CD4-positive, alpha-beta T cell treated with Interferon alpha-2 for 1 hour (primary cell): ENCODE measurements around the gene SPPL2B.

Source experiments
- DNase-seq, 2 donors: peaks; one replicate each; pipeline ENCODE4 v3.0.0-alpha.2; 2020 to 2022

SPPL2B gene

DNA sequence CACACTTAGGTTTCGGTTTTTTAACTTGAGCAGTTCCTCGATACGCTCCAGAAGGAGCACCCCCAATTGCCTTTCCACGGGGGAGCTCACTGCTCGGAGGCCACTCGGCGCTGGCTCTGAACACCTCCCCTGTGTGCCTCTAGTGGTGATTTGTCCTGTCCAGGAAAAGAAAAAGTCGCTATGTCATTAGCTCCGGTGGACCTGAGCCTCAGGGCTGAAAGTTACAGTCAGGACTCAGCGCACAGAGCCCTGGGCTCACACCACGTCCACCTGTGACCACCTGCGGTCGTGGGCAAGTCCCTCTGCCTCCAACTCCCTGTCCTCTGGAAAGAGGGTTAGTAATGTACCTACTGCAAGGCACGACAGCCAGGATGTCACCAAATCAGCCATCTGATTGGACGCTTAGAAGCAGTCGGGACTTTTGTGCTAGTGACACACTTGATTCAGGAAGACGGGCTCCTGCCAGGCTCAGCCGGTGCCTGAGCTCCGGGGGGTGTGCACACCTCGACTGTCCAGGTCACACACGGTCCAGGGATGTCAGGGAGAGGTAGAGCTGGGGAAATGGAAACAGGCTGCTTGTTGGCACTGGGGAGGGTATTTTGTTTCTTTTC, 27.7 kb downstream of the SPPL2B start:
- no peak for DNase-seq

DNA sequence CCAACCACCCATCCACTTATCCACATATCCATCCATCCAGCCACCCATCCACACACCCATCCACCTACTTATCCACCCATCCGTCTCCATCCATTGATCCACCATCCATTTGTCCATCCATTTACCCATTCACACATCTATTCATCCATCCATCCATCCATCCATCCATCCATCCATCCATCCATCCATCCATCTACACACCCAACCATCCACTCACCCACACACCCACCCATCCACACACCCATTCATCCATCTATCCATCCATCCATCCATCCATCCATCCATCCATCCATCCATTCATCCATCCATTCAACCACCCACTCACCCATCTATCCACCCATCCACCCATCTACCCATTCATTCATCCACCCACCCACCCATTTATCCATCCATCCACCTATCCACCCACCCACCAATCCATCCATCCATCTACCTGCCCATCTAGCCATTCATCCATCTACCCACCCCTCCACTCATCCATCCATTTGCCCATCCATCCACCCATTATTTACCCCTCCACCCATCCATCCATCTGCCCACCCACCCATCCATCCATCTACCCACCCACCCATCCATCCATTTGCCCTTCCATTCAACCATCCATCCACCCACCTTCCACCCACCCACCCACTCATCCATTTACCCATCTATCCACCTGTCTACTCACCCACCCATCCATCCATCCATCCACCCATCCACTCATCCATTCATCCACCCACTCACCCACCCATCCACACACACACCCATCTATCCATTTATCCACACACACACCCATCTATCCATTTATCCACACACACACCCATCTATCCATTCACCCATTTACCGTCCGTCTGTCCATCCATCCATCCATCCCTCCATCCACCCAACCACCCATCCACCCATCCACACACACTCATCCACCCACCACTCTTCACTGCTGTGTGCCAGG, 29.1 kb downstream of the SPPL2B start:
- DNase-seq, result no peak

DNA sequence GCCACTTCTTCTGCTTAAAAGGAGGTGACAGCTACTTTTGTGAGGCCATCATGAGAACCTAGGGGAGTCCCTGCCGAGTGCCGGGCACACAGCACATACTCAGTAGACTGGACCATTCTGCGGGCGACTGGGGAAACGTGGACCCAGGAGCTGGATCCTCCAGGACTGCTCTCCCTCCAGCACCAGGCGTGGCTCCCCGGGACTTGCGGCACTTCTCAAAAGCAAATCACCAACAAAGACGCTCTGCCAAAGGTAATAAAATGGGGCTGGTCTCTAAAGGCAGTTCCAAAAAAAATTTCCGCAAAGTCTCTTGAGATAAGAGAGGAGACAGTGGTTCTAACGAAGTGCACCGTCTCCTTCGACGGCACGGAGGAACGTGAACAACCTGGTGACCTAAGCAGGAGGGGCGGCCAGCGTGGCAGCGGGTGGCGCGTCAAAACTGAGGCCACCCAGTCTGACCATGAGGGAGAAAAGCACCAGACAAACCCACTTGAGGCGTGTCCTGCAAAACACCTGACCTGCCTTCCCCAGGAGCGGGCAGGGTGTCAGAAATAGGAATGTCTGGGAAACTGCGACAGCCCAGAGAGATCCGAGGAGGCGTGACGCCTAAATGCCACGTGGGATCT, 30.2 kb downstream of the SPPL2B start:
- no peak for DNase-seq

DNA sequence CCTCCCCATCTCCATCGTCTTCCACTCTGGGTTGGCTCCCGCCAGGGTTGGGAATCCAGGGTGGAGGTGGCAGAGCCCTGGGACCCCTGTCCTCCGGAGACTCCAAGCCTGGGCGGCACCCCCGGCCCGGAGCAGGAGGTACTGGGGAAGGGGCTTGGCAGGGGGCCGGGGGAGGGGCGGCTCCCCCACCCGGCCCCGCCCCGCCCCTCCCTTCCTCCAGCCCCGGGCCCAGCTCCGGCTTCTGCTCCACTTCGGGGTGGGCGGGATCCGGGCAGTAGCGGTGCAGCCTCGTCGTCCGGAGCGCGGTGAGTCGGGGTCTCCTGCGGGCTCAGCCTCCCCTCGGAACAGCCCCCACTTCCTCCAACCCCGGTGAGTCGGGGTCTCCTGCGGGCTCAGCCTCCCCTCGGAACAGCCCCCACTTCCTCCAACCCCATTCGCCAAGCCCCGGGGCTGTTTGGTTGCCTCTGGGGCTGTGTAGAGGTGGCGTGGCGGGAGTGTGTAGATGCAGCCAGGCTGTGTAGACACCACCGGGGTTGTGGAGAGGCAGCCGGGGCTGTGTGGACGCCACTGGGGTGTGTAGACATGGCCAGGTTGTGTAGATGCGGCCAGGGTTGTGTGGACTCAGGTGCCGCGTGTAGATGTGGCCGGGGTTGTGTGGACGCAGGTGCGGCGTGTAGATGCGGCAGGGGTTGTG, 31.7 kb downstream of the SPPL2B start, which contains the start of gene TMPRSS9:
TMPRSS9 (plus strand) TSS at position 274 of the 694 bp plus-strand sequence. CDS start 29,521 bp downstream, outside the sequence.
- no peak for DNase-seq

DNA sequence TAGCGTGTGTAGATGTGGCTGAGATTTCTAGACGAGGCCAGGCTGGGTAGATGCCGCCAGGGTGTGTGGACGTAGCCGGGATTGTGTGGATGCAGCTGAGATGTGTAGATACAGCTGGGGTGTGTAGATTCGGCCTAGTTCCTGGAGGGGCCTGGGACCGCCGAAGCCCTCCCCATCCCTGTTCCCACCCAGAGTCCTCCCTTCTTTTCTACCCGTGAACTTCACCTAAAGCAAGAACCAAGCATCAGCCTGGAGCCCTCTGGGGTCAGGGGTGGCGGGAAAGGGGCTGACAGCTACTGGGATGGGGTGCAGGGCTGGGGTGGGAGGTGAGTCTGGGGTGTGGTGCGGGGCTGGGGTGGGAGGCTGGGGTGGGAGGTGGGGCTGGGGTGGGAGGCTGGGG, 32.3 kb downstream of the SPPL2B start:
- DNase-seq, result no peak

DNA sequence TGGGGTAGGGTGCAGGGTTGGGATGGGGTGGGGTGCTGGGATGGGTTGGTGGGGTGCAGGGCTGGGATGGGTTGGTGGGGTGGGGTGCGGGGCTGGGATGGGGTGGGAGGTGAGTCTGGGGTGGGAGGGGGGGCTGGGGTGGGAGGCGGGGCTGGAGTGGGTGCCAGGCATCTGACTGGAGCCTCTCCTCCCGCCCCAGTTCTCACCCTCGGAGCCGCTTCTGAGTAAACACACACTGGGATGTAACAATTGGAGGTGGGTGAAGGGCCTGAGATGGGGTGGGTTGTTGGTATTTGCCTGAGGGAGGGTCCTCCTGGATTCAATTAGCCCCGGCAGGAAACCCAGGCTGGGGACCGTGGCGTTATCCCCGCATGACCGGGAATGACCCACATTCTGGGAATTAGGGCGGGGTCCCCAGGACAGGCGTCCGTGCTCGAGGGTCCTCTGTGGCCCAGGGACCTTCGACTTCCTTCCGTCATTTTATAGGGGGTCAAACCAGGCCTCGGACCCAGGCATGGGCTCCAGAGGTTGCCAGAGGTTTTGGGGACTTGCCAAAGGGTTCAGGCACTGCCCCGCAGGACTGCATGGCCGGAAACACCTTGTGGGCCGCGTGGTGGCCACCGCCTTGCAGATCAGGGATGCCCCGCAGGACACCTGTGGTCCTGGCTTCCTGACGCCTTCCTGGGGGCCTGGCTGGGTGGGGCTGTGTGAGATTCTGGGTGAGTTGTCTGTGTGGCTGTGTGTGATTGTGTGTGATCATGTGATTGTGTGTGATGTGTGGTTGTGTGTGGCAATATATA, 33.0 kb downstream of the SPPL2B start:
- no peak for DNase-seq

DNA sequence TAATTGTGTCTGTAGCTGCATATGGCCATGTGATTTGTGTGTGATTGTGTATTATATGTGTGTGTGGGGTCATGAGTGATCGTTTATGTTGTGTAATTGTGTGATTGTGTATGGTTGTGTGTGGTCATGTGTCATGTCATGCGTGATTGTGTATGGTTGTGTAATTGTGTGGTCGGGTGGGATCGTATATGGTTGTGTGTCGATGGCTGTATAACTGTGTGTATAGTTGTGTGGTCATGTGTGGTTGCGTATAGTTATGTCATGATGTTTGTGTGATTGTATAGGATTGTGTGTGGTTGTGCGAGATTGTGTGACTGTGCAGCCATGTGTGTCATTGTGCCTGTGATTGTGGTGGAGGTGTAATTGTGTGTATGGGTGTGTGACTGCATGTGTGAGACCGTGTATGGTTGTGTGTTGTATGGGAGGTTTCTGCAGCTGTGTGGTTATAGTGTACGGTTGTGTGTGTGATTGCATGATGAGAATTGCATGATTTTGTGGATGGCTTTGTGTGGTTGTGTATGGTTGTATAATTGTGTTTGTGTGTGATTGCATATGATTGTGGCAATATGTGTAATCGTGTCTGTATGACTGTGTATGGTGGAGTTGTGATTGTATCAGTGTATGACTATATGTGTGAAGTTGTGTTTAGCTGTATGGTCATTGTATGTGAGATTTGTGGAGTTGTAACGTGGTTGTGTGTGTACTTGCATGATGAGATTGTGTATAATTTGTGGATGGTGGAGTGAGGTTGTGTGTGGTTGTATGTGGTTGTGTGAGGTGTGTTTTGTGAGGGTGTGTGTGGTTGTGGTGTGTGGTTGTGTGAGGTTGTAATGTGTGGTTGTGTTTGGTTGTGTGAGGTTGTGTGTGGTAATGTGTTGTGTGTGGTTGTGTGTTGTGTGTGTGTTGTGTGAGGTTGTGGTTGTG, 33.8 kb downstream of the SPPL2B start:
- no peak for DNase-seq

DNA sequence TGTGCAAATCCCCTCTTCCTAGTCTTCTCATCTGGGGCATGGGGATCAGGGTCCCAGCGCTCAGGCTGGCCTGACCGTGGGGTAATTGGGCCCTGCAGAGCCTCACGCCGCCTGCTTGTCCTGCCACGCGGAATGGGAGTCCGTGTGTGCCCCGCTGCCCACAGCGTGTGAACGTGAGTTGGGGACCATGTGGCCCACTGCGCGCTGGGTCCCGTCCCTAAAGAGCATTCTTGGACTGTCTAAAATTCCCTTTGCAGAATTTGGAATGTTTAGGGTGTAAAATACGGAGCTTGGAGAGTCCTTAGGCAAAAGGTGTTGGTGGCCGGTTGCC, 34.5 kb downstream of the SPPL2B start:
- DNase-seq, result no peak

DNA sequence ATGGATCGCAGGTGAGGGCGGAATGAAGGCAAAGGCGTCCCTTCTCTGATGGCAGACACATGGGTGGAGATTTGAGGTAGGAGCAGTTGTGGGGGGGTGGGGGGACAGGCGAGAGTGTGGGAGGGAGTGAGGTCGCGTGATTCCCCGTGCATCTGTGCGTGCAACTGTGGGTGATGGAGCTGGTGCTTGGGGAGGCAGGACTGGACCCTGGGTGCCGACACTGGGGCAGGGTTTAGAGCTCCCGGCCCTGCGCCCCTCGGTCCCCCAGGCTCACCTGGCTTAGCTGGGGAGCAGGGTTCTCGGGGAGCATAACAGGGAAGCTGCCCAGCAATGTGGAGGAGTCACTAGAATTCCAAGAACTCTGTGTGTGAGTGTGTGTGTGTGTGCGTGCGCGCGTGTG, 34.9 kb downstream of the SPPL2B start:
- DNase-seq, result no peak

DNA sequence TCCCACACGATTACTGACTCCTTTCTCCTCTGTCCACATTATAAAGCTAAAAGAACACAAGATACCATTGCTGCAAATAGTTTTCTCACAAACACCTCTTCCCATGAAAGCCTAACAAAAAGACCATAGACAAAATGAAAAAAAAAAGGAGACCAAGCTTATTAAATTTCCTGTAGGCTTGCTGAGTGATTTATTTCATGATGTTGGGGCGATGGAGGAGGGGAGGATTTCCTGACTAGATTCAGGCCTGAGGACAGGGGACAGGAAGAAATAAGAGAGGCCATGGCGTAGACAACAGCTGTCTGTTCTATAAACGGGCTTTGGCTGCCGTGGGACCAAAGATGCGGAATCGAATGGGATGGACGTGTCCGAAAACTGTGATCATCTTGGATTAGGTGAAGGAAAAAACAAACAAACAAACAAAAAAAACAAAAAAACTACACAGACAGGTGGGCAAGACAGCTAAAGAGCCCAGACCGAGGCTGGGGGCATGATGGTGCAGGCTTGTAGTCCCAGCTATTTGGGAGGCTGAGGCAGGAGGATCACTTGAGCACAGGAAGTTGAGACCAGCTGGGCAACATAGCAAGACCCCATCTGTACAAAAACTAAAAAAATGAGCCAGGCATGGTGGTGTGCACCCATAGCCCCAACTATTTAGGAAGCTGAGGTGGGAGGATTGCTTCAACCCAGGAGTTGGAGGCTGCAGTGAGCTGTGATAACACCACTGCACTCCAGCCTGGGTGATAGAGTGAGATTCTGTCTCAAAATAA, 36.9 kb downstream of the SPPL2B start:
- DNase-seq, result no peak

DNA sequence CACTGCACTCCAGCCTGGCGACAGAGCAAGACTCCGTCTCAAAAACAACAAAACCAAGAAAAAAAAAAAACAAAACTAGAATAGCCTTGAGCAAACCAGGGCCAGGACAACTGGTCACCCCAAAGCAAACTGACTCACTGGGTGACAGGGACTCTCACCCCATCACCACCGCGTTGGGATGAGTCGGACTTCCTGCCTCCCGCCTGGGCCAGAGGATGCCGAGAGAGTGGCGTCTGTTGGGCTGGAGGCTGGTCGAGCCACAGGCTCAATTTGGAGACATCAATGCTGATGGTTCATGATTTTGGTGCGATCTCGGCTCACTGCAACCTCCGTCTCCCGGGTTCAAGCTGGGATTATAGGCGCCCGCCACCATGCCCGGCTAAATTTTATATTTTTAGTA, 43.2 kb downstream of the SPPL2B start:
- no peak for DNase-seq

DNA sequence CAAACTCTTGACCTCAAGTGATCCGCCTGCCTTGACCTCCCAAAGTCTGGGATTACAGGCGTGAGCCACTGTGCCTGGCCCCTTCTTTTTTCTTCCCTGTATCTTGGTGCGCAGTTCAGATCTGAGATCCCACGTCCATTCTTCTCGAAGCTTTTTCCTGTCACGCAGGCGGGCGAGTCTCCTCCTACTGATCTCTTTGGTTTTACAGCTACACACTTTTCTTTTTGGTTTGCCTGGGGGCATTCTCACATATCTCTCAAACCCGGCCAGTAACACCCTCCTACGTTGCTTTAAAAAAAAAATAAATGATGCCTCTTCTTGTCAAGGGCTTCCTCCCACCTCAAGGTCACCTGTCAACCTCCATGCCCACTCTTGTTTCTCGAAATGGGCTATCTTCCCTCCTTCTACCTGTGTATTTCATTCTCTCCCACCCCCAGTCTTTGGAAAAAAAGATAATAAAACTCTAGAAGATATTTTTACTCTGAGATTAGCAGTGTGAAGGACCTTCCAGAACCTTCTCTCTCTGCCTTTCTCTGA, 43.7 kb downstream of the SPPL2B start:
- DNase-seq, result no peak

DNA sequence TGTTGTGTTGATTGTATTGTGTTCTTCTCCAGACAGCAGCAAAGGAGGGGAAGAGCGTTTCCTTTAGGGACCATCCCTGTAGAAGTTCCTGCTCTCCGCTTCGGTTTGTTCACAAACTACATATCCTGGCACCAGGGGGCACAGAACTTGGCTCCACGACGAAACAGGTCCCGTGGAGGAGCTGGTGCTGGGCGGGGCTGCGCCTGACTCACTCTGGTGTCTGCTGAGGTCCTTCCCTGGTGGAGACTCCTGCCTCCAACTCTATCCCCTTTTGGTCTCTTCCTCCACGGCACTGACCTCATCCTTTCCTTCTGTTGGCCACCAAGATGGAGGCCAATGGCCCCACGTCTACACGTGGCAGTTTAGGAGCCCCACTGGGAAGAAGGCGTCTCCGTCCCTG, 46.3 kb downstream of the SPPL2B start:
- no peak for DNase-seq

DNA sequence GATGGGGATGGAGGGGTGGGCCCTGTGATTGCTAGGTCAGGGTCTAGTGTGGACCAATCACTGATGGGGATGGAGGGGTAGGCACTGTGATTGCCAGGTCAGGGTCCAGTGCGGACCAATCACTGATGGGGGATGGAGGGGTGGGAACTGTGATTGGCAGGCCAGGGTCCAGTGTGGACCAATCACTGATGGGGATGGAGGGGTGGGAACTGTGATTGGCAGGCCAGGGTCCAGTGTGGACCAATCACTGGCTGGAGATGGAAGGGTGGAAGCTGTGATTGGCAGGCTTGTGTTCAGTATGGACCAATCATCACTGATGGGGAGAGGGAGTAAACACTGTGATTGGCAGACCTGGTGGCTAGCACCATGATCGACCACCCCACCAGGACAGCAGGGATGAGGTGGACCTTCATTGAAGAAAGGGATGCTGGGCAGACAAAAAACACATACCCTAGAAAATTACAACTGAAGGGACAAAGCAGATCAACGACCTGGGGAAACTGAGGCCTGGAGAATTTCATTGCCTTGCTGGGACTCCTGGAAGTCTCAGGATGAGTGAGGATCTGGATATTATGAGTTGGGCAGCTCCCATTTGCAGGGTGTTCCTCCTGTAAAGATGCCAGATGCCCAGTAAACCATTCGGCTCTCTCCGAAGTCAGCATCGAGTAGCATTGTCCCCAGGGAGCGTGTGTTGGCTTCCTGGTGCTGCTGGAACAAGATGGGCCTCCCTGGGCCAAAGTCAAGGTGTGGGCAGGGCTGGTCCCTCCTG, 47.1 kb downstream of the SPPL2B start:
- no peak for DNase-seq

DNA sequence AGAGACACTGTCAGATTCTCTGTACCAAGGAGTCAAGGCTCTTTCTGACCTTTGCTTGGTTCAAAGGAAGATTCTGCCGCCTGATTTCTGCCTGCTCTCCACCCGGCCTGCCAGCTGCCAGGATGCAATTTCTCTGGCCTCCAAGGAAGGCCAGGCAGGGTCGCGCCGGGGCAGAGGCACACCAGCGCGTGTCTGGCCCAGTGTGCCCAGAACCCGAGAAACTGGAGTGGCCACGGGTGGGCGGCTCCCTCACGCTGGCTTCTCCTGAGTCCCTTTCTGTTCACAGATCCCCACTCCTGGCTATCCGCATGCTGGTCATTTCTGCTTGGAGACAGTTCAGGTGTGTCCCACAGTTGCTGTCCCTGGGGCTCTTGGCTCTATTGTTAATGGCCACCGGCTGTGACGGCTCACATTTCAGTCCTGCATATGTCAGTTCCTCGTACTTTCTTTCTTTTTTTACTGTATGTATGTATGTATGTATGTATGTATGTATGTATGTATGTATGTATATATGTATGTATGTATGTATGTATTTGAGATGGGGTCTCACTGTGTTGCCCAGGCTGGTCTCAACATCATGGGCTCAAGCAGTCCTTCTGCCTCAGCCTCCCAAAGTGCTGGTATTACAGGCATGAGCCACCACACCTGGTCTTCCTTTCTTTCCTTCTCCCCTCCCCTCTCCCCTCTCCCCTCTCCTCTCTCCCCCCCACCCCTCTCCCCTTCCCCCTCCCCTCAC, 48.5 kb downstream of the SPPL2B start:
- DNase-seq, result no peak

DNA sequence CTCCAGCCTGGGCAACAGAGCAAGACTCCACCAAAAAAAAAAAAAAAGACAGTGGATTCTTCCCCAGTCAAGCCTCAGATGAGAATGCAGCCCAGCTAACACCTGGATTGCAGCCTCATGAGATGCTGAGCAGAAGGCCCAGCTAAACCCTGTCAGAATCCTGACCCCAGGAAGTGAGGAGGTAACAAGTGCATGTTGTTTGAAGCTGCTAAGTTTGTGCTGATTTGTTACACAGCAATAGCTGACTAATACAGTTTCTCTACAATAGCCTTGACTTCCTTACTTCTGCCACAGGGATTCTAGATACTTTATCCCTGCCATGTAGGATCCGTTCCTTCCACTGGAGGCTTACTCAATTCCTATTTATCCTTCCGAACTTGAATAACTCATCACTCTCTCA, 52.1 kb downstream of the SPPL2B start:
- no peak for DNase-seq

DNA sequence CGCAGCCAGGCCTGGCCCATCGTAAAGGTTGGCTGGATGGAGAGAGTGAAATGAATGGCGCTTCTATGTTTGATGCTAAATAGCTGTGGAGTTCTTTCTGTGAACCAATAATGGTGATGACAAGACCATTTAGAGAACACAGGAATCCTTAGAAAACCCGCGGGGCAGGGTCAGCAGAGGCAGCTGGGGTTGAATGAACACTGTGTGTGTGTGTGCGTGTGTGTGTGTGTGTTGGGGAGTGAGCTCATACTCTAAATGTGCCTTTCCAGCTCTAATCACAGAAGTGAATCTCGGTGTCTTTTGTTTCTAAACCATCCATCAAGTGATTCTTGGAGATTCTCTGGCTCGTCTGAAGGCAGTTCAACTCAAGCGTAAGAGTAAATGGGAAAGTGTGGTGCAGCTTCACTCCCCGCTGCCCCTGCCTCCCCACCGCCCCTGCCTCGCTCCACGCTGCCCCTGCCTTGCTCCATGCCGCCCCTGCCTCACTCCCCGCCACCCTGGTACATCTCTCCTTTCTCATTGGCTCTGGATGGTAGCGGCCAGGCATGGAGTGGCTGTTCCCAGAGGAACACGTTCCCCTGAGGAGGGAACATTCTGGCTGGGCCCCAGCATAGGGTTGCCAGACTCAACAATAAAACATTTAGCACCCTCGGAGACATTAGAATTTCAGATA, 52.8 kb downstream of the SPPL2B start:
- no peak for DNase-seq
